T-helper 9 cell (primary cell): Measurements from ENCODE around the gene GCN1.
"Not testable (repeated sequence)": the region's sequence is repeated elsewhere in the genome, so short reads cannot be mapped to it uniquely, and the experiment has no call there.

Experiments used
- DNase-seq: peaks from one replicate; pipeline ENCODE4 v3.0.0-alpha.2; 2020

GCN1 gene

GRCh38 chr12:120212301-120212700, 17.8 kb upstream of the GCN1 start:
- no peak for DNase-seq

GRCh38 chr12:120211904-120212283, 17.4 kb upstream of the GCN1 start:
- no peak for DNase-seq

GRCh38 chr12:120211243-120211903, 16.9 kb upstream of the GCN1 start:
- no peak for DNase-seq

- DNase-seq = no peak
Observed at GRCh38 chr12:120209851-120210250, 15.3 kb upstream of the GCN1 start.

- no peak for DNase-seq
Observed at GRCh38 chr12:120207227-120207626, 12.7 kb upstream of the GCN1 start.

- DNase-seq = not testable (repeated sequence)
Observed at GRCh38 chr12:120206781-120207180, 12.3 kb upstream of the GCN1 start.

GRCh38 chr12:120206228-120206627, 11.7 kb upstream of the GCN1 start:
- no peak for DNase-seq

GRCh38 chr12:120204171-120204570, 9.7 kb upstream of the GCN1 start:
- no peak for DNase-seq

- DNase-seq = no peak
Observed at GRCh38 chr12:120200364-120200800, 5.9 kb upstream of the GCN1 start.

- no peak for DNase-seq
Observed at GRCh38 chr12:120199595-120200306, 5.2 kb upstream of the GCN1 start.

- no peak for DNase-seq
Observed at GRCh38 chr12:120199025-120199424, 4.5 kb upstream of the GCN1 start.

- no peak for DNase-seq
Observed at GRCh38 chr12:120197542-120197887, 3.0 kb upstream of the GCN1 start.

- not testable (repeated sequence) for DNase-seq
Observed at GRCh38 chr12:120196817-120197541, 2.5 kb upstream of the GCN1 start.

GRCh38 chr12:120196363-120196762, 1.8 kb upstream of the GCN1 start:
- DNase-seq = no peak

- DNase-seq = no peak
Observed at GRCh38 chr12:120194226-120194533, 335 bp downstream of the GCN1 start.

GRCh38 chr12:120193286-120193685, 1.2 kb downstream of the GCN1 start:
- DNase-seq = not testable (repeated sequence)

- DNase-seq = no peak
Observed at GRCh38 chr12:120190985-120191480, 3.5 kb downstream of the GCN1 start.

GRCh38 chr12:120190386-120190785, 4.1 kb downstream of the GCN1 start:
- DNase-seq = no peak

- DNase-seq = no peak
Observed at GRCh38 chr12:120186654-120187053, 7.9 kb downstream of the GCN1 start.

GRCh38 chr12:120183211-120183631, 11.3 kb downstream of the GCN1 start:
- no peak for DNase-seq

- no peak for DNase-seq
Observed at GRCh38 chr12:120181991-120182631, 12.4 kb downstream of the GCN1 start.

GRCh38 chr12:120180975-120181374, 13.5 kb downstream of the GCN1 start:
- DNase-seq = no peak

GRCh38 chr12:120175537-120175936, 19.0 kb downstream of the GCN1 start:
- no peak for DNase-seq
